ENCODE data around the gene DISP3. TPM values are rescaled to one million over a fixed set of nuclear protein-coding genes. Genes with fewer than 3 reads are reported as not detected.

The DISP3 gene
- polyA plus RNA-seq, 4 donors: 0.88 to 2.4 (median 2.0) TPM

GRCh38 chr1:11458811-11459275, 20.1 kb upstream of the DISP3 start:
- DNase-seq (ENCODE audit: low read depth in 4 of 4, low spot score in 2 of 4): no peak

- no peak for DNase-seq (ENCODE audit: low read depth in 4 of 4, low spot score in 2 of 4)
Measured at GRCh38 chr1:11461531-11462137, 17.3 kb upstream of the DISP3 start.

DNA sequence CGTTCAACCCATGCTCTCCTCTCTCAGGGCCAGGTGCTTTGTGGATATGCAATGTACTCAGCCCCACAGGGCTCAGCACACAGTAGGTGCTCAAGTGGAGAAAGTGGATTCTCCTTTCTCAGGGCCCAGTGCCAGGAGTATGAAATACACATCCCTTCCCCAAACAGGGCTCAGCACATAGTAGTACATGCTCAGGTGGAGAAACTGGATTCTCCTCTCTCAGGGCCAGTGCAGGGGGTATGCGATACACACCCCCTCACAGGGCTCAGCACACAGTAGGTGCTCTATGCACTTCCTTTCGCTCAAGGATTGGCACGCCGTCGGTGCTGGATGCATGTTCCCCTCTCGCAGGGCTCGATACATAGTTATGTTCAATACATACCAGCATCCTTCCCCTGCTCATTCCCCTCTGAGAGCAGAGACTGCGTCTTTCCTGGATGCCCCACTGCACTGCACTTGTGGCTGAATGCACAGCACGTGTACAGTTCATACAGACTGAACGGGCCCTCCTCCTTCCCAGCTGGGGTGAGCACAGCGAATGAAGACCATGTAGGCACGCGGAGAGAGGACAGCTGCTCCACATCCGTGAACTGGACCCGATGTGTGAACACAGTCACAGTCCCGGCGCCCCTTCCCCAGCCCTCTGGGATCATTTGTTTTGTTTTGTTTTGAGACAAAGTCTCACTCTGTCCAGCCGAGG, 16.6 kb upstream of the DISP3 start:
- DNase-seq (ENCODE audit: low read depth in 4 of 4, low spot score in 2 of 4): no peak

DNA sequence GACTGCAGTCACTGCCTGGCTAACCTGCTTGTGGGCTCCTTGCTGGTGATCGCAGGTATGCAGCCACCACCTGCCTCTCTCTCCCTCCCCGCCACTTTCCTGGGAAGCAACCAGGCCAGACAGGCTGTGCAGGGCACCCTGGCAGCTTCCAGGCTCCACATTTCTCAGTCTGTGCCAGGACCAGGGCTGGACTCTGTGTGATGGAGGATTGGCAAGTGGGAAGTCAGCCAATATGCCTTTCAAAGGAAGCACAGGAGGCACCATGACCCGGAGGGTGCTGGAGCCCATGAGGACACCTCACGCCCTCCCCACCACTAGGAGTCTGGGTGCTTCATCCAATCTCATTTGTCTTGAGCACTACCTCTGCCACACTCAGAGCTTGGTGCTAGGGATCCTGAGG, 15.8 kb upstream of the DISP3 start:
- DNase-seq (ENCODE audit: low read depth in 4 of 4, low spot score in 2 of 4): no peak

GRCh38 chr1:11465307-11465706, 13.6 kb upstream of the DISP3 start:
- no peak for DNase-seq (ENCODE audit: low read depth in 4 of 4, low spot score in 2 of 4)

DNA sequence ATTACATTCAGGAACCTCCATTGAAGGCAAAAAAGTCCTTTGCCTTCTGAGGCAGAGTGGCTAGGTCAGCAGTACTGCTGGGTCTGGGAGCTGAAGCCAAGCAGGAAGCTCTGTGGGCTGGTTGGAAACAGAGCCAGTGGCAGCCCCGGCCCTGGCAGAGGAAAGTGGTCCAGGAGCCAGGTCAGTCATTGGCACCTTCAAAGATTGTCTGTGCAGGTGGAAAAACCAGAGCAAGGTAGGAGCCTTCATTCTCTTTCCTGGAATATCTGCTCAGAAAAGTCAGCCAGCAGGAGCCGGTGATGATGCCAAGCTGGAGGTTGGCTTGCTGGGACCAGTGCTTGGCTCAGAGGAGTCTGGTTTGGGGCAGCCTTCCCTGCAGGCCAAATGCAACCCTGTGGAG, 12.5 kb upstream of the DISP3 start:
- DNase-seq (ENCODE audit: low read depth in 4 of 4, low spot score in 2 of 4): no peak

DNA sequence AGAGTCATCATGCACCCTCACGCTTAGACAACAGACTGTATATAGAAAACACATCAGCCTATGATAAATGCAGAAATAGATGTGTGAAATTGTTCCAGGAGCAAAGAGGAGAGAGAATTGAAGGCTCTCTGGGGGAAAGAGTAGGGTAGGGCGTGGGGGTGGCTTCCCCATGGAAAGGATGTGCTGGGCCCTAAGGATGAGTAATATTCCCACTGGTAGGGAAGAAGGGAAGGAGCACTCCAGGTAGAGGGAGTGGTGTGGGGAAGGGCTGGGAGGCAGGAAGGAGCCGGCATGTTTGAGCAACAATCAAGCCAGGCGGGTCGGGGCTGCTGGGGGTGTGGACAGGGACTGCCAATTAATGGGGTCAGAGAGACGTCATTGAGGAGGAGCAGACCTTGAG, 10.1 kb upstream of the DISP3 start:
- no peak for DNase-seq (ENCODE audit: low read depth in 4 of 4, low spot score in 2 of 4)

DNA sequence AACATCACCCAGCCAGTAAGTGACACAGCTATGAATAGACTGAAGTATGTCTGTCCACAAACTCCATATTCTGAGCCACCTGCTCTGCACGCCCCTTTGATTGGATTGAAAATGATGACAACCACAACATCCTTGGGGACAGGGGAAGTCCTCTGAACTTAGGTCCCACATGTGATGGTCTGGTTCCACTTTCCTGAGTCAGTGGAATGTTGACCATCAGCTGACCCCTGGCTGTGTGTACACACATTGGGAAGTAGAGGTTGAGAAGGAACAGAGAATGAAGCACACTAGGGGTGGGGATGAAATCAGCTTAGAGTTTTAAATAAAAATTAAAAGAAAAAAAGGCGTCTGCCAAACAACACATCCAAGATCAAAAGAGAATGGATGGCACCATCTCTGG, 8.0 kb upstream of the DISP3 start:
- no peak for DNase-seq (ENCODE audit: low read depth in 4 of 4, low spot score in 2 of 4)

GRCh38 chr1:11471473-11471872, 7.5 kb upstream of the DISP3 start:
- DNase-seq (ENCODE audit: low read depth in 4 of 4, low spot score in 2 of 4): no peak

GRCh38 chr1:11472284-11472683, 6.7 kb upstream of the DISP3 start:
- no peak for DNase-seq (ENCODE audit: low read depth in 4 of 4, low spot score in 2 of 4)

GRCh38 chr1:11472741-11473140, 6.2 kb upstream of the DISP3 start:
- DNase-seq (ENCODE audit: low read depth in 4 of 4, low spot score in 2 of 4): no peak

DNA sequence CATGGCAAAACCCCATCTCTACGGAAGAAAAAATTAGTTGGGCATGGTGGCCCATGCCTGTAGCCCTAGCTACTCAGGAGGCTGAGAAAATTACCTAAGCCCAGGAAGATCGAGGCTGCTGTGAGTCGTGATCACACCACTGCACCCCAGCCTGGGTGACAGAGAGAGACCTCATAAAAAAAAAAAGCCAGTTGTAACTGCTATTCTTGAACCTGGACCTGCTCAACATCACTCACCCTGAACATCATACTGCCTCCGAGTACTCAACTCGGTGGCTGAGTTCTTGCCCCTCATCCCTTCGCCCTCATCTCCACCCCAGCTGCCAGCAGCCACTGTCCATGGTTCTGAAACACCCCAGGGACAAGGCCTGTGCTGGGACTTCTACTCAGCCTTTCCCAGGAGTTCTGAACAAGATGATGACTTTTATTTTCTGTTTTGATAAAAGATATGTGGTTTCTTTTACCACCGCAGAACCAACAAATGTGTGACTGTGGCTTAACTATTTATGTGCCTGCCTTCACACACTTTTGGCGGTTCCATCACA, 5.4 kb upstream of the DISP3 start:
- DNase-seq (ENCODE audit: low read depth in 4 of 4, low spot score in 2 of 4): peak in 1 of 4 donors; percentile 40

GRCh38 chr1:11474826-11475225, 4.1 kb upstream of the DISP3 start:
- DNase-seq (ENCODE audit: low read depth in 4 of 4, low spot score in 2 of 4): no peak

DNA sequence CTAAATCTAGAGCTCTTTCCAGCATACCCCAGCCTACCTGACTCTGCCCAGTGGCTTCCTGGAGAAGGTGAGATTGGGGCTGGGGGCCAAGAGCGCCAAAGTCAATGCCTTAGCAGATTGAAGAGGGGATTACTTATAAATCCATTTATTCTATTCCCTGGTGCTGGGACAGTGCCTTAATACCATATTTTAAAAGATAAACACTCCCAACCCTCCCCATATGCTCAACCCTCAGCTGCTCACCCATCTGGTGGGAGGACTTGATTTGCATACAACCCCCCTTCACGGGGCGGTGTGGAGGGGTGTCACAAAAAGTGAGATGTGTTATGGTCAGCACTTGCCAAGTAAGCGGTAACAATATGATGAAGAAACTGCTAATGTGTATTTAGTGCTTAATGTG, 3.2 kb upstream of the DISP3 start:
- no peak for DNase-seq (ENCODE audit: low read depth in 4 of 4, low spot score in 2 of 4)

GRCh38 chr1:11479375-11479979, 522 bp downstream of the DISP3 start:
- DNase-seq (ENCODE audit: low read depth in 4 of 4, low spot score in 2 of 4): no peak

GRCh38 chr1:11481019-11481418, 2.1 kb downstream of the DISP3 start:
- no peak for DNase-seq (ENCODE audit: low read depth in 4 of 4, low spot score in 2 of 4)

DNA sequence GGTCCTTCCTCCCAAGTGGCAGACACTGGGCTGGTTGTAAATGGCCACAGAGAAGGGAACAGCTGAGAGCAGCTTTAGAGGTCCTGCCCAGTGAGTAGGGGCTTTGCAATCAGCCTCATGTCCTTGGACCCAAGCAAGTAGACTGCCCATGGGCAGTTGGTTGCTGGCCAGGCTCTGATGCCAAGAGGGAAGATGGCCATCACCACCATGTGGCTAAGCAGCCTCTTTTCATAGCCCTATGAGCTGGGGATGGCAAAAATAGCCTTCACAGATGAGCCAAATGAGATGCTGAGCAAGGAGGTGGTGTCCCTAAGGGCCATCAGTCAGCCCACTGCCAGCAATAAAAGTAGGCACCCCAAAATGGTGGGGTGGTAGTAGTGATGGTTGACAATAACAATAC, 3.2 kb downstream of the DISP3 start:
- no peak for DNase-seq (ENCODE audit: low read depth in 4 of 4, low spot score in 2 of 4)

GRCh38 chr1:11482701-11483479, 3.9 kb downstream of the DISP3 start:
- no peak for DNase-seq (ENCODE audit: low read depth in 4 of 4, low spot score in 2 of 4)

GRCh38 chr1:11483581-11484320, 4.8 kb downstream of the DISP3 start:
- no peak for DNase-seq (ENCODE audit: low read depth in 4 of 4, low spot score in 2 of 4)

DNA sequence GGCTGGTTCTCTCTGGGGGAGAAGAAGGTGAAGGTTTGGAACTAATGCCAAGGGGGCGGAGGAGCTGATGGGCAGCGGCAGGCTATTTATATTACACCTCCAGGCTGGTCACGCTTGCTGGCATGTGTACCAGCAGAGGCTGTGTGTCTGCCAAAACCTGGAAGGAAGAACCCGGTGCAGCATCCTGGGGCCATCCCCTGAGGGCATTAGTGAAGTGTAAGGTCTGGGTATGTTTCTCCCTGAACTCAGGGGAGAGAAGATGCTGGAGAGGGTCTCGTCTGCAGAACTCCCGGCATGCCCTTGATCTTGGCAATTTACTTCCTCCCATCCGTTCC, 5.3 kb downstream of the DISP3 start:
- no peak for DNase-seq (ENCODE audit: low read depth in 4 of 4, low spot score in 2 of 4)
